Activated CD8-positive, alpha-beta T cell treated with anti-CD3 and anti-CD28 coated beads, Interleukin-2, amount 10 ng/mL, durations not matched to agents 7 days and 5 days (primary cell): ENCODE results near the gene USP6NL. TPM values are rescaled to one million over a fixed set of nuclear protein-coding genes. Genes with fewer than 3 reads are reported as not detected.

Source experiments
- ATAC-seq: fragments of 150-1000 bp; cut with Tn5 transposase; one replicate; pipeline ENCODE4 v1.10.0; 2021; ENCODE audit warnings: moderate library complexity
- CTCF ChIA-PET: fragments of 350-600 bp; sonication (Branson Sonifier 250); formaldehyde crosslinking; loops from one replicate; lab custom pipeline; 2021; ENCODE audit warnings: antibody characterized with exemption; lab: Charles Lee
- POLR2A ChIA-PET: fragments of 350-600 bp; sonication (Branson Sonifier 250); formaldehyde crosslinking; loops from one replicate; lab custom pipeline; 2021; ENCODE audit warnings: antibody characterized with exemption; lab: Charles Lee
- DNase-seq: peaks from one replicate; pipeline ENCODE4 v3.0.0-alpha.2; 2020
- H3K27ac Mint-ChIP-seq: one replicate; pipeline ENCODE4 v1.8.0; 2021; ENCODE audit warnings: mild to moderate bottlenecking, mixed read lengths
- H3K27me3 Mint-ChIP-seq: one replicate; pipeline ENCODE4 v1.8.0; 2021; ENCODE audit warnings: low read depth, mixed read lengths
- H3K36me3 Mint-ChIP-seq: one replicate; pipeline ENCODE4 v1.8.0; 2021; ENCODE audit warnings: low read depth, mixed read lengths
- H3K4me1 Mint-ChIP-seq: one replicate; pipeline ENCODE4 v1.8.0; 2021; ENCODE audit warnings: low read depth, mixed read lengths
- H3K4me3 Mint-ChIP-seq: one replicate; pipeline ENCODE4 v1.8.0; 2021; ENCODE audit warnings: mild to moderate bottlenecking, mixed read lengths
- H3K9me3 Mint-ChIP-seq: one replicate; pipeline ENCODE4 v1.8.0; 2022; ENCODE audit warnings: mixed read lengths; ENCODE audit not compliant: insufficient read depth
- total RNA-seq, 2 experiments: library from RNA; stranded (reverse); gene quantifications; one replicate each; pipeline ENCODE4 v1.2.3, GENCODE V29; 2021

USP6NL gene
- total RNA-seq, 2 experiments from 2014 or later, result 1.6 to 2.0 TPM

GRCh38 chr10:11488126-11488525, 123.3 kb downstream of the USP6NL start:
- Mint-ChIP-seq H3K36me3 (no peaks in the 10 kb centered on the region), H3K4me3 (no peak overlapping the region), H3K9me3 (no peaks in the 10 kb centered on the region), H3K27ac (no peak overlapping the region), H3K4me1 (peaks cover 3% of the 10 kb centered on the region), H3K27me3 (no peaks in the 10 kb centered on the region)
- ATAC-seq (no peak), DNase-seq (no peak)
- POLR2A ChIA-PET, result no interaction called here
- CTCF ChIA-PET, result interaction anchor here (1.1 kb wide), 1 partner anchor 216 kb away, joined by 3 read pairs; no protein-coding TSS in a partner anchor

GRCh38 chr10:11483201-11484148, 128.0 kb downstream of the USP6NL start:
- Mint-ChIP-seq H3K4me3 (no peak overlapping the region), H3K27ac (no peak overlapping the region), H3K4me1 (peaks cover 15% of the 10 kb centered on the region), H3K36me3 (peaks cover 4% of the 10 kb centered on the region), H3K9me3 (no peaks in the 10 kb centered on the region), H3K27me3 (no peaks in the 10 kb centered on the region)
- CTCF ChIA-PET, result interaction anchor here (0.8 kb wide), 1 partner anchor 10 kb away, joined by 3 read pairs; no protein-coding TSS in a partner anchor
- no peak for DNase-seq
- ATAC-seq, result no peak
- POLR2A ChIA-PET, result interaction anchor here (0.7 kb wide), 1 partner anchor 164 kb away, joined by 3 read pairs; no protein-coding TSS in a partner anchor

GRCh38 chr10:11482306-11482705, 129.1 kb downstream of the USP6NL start:
- no peak overlapping the region for H3K27ac Mint-ChIP-seq
- ATAC-seq, result no peak
- ChIA-PET CTCF (interaction anchor here (0.8 to 1.5 kb wide), 2 partner anchors 9 to 16 kb away, joined by 3 to 5 read pairs; no protein-coding TSS in a partner anchor), POLR2A (no interaction called here)
- no peak overlapping the region for H3K4me3 Mint-ChIP-seq
- H3K9me3 Mint-ChIP-seq, result no peaks in the 10 kb centered on the region
- DNase-seq, result no peak
- no peaks in the 10 kb centered on the region for H3K27me3 Mint-ChIP-seq
- H3K4me1 Mint-ChIP-seq, result peaks cover 15% of the 10 kb centered on the region
- peaks cover 4% of the 10 kb centered on the region for H3K36me3 Mint-ChIP-seq

- ATAC-seq (peak; percentile 55), DNase-seq (no peak)
- ChIA-PET POLR2A (no interaction called here), CTCF (interaction anchor here (1.2 to 1.5 kb wide), 2 partner anchors 8 to 14 kb away, joined by 3 to 5 read pairs; no protein-coding TSS in a partner anchor)
- Mint-ChIP-seq H3K4me3 (no peak overlapping the region), H3K4me1 (peaks cover 15% of the 10 kb centered on the region), H3K36me3 (peaks cover 4% of the 10 kb centered on the region), H3K27me3 (no peaks in the 10 kb centered on the region), H3K9me3 (no peaks in the 10 kb centered on the region), H3K27ac (peak overlapping the region; percentile 47)
These were observed 130.8 kb downstream of the USP6NL start for GRCh38 chr10:11480687-11481086.

- DNase-seq, result no peak
- POLR2A ChIA-PET, result no interaction called here
- CTCF ChIA-PET, result no interaction called here
- peaks cover 4% of the 10 kb centered on the region for H3K36me3 Mint-ChIP-seq
- ATAC-seq, result no peak
- no peaks in the 10 kb centered on the region for H3K27me3 Mint-ChIP-seq
- H3K27ac Mint-ChIP-seq, result no peak overlapping the region
- H3K4me1 Mint-ChIP-seq, result peaks cover 15% of the 10 kb centered on the region
- no peaks in the 10 kb centered on the region for H3K9me3 Mint-ChIP-seq
- H3K4me3 Mint-ChIP-seq, result no peak overlapping the region
These were observed 132.2 kb downstream of the USP6NL start for GRCh38 chr10:11479300-11479699.

- Mint-ChIP-seq H3K9me3 (no peaks in the 10 kb centered on the region), H3K4me1 (peaks cover 15% of the 10 kb centered on the region), H3K4me3 (no peak overlapping the region), H3K36me3 (peaks cover 4% of the 10 kb centered on the region), H3K27me3 (no peaks in the 10 kb centered on the region), H3K27ac (no peak overlapping the region)
- ATAC-seq (no peak), DNase-seq (no peak)
- ChIA-PET POLR2A (no interaction called here), CTCF (no interaction called here)
These were observed 132.6 kb downstream of the USP6NL start for GRCh38 chr10:11478807-11479206.

GRCh38 chr10:11475831-11476434, 135.5 kb downstream of the USP6NL start:
- H3K36me3 Mint-ChIP-seq, result peaks cover 4% of the 10 kb centered on the region
- no peaks in the 10 kb centered on the region for H3K9me3 Mint-ChIP-seq
- ChIA-PET POLR2A (no interaction called here), CTCF (no interaction called here)
- no peak overlapping the region for H3K4me3 Mint-ChIP-seq
- no peak overlapping the region for H3K27ac Mint-ChIP-seq
- DNase-seq (no peak), ATAC-seq (no peak)
- H3K4me1 Mint-ChIP-seq, result peaks cover 14% of the 10 kb centered on the region
- no peaks in the 10 kb centered on the region for H3K27me3 Mint-ChIP-seq

- Mint-ChIP-seq H3K27ac (no peak overlapping the region), H3K27me3 (no peaks in the 10 kb centered on the region)
- no peak for DNase-seq
These were observed 138.2 kb downstream of the USP6NL start for GRCh38 chr10:11473128-11473760.

GRCh38 chr10:11472158-11472753, 139.2 kb downstream of the USP6NL start:
- POLR2A ChIA-PET, result no interaction called here
- CTCF ChIA-PET, result interaction anchor here (1.2 kb wide), 1 partner anchor 13 kb away, joined by 4 read pairs; no protein-coding TSS in a partner anchor
- no peaks in the 10 kb centered on the region for H3K9me3 Mint-ChIP-seq
- H3K4me3 Mint-ChIP-seq, result no peak overlapping the region
- no peak overlapping the region for H3K27ac Mint-ChIP-seq
- no peaks in the 10 kb centered on the region for H3K27me3 Mint-ChIP-seq
- H3K4me1 Mint-ChIP-seq, result no peaks in the 10 kb centered on the region
- no peaks in the 10 kb centered on the region for H3K36me3 Mint-ChIP-seq
- peak; percentile 92 for ATAC-seq
- peak; percentile 79 for DNase-seq

More at GRCh38 chr10:11473128-11473760, 138.2 kb downstream of the USP6NL start:
- Mint-ChIP-seq H3K9me3 (no peaks in the 10 kb centered on the region), H3K36me3 (no peaks in the 10 kb centered on the region), H3K4me3 (no peak overlapping the region), H3K4me1 (no peaks in the 10 kb centered on the region)
- ChIA-PET POLR2A (no interaction called here), CTCF (interaction anchor here (0.7 to 1.2 kb wide), 3 partner anchors 10 to 284 kb away, joined by 3 to 4 read pairs (median 3); no protein-coding TSS in a partner anchor)
- no peak for ATAC-seq

- ATAC-seq (no peak), DNase-seq (no peak)
- Mint-ChIP-seq H3K27me3 (no peaks in the 10 kb centered on the region), H3K4me1 (no peaks in the 10 kb centered on the region), H3K4me3 (no peak overlapping the region), H3K27ac (no peak overlapping the region), H3K9me3 (no peaks in the 10 kb centered on the region), H3K36me3 (no peaks in the 10 kb centered on the region)
- ChIA-PET CTCF (no interaction called here), POLR2A (no interaction called here)
These were observed 141.7 kb downstream of the USP6NL start for GRCh38 chr10:11469575-11470391.
